ENCODE measurements around the gene TRIM63. TPM values are rescaled to one million over a fixed set of nuclear protein-coding genes. Genes with fewer than 3 reads are reported as not detected.

Gene TRIM63
- total RNA-seq, 4 donors from 2014 or later = 0.21 to 0.98 TPM; not detected in 2

- Histone ChIP-seq H3K27ac (peak overlapping the region in 2 of 4 donors; percentile 54 to 58), H3K27me3 (no peaks in the 10 kb centered on the region), H3K36me3 (no peaks in the 10 kb centered on the region), H3K4me3 (no peak overlapping the region), H3K9me3 (no peaks in the 10 kb centered on the region), H3K4me1 (peaks cover 0 to 44% (median 14%) of the 10 kb centered on the region in 4 donors)
- TF ChIP-seq CTCF (IDR thresholded peaks at IDR 0.05) = no peak
- TF ChIP-seq POLR2A (IDR thresholded peaks at IDR 0.05) = no peak
- TF ChIP-seq EP300 (IDR thresholded peaks at IDR 0.05) = no peak
- WGBS, 2 donors = 76 to 79% methylated on average over 2 of the region's 2 CpGs
- DNase-seq (ENCODE audit: low spot score in 2 of 2) = no peak
These were observed 63.7 kb downstream of the TRIM63 start for GRCh38 chr1:26003756-26004155.

- Histone ChIP-seq H3K27ac (peak overlapping the region in 2 of 4 donors; percentile 58 to 66), H3K4me3 (no peak overlapping the region), H3K36me3 (no peaks in the 10 kb centered on the region), H3K27me3 (no peaks in the 10 kb centered on the region), H3K4me1 (peaks cover 0 to 49% (median 17%) of the 10 kb centered on the region in 4 donors), H3K9me3 (no peaks in the 10 kb centered on the region)
- TF ChIP-seq CTCF (IDR thresholded peaks at IDR 0.05) (no peak), EP300 (IDR thresholded peaks at IDR 0.05) (no peak), POLR2A (IDR thresholded peaks at IDR 0.05) (no peak)
- no peak for DNase-seq (ENCODE audit: low spot score in 2 of 2)
- WGBS, 2 donors = 80 to 84% methylated on average over 4 of the region's 4 CpGs
These were observed 64.2 kb downstream of the TRIM63 start for GRCh38 chr1:26003262-26003661.

Small RNA genes lying within 50 kb of the gene (small RNA-seq; reads per million reads assigned to genes)
- gene RF00283 (not detected), gene RF00492 (not detected)

Other genes with a start within 250 kb of the TRIM63 start
- 10 to 100 TPM; 65.7 to 99.4 (median 77.2) TPM for gene MTFR1L, start 247.7 kb downstream of the TRIM63 start, total RNA-seq
- gene AUNIP, start 208.2 kb downstream of the TRIM63 start, total RNA-seq = not detected
- gene PAQR7, start 191.9 kb downstream of the TRIM63 start, total RNA-seq = 1 to 10 TPM; 5.4 to 8.7 (median 7.5) TPM
- 100 to 1,000 TPM in 2 of 4 donors, 10 to 100 TPM in 2; 79.2 to 140 (median 105) TPM for gene STMN1, start 161.2 kb downstream of the TRIM63 start, total RNA-seq
- gene PAFAH2, start 69.6 kb downstream of the TRIM63 start, total RNA-seq = 10 to 100 TPM in 1 of 4 donors, 1 to 10 TPM in 3; 6.3 to 19.2 (median 9.3) TPM
- 10 to 100 TPM; 30.6 to 44.3 (median 34.6) TPM for gene EXTL1, start 45.9 kb downstream of the TRIM63 start, total RNA-seq
- gene SLC30A2, start 21.5 kb downstream of the TRIM63 start, total RNA-seq = not detected
- 1 to 10 TPM; 5.4 to 9.0 (median 7.1) TPM for gene PDIK1L, start 44.2 kb upstream of the TRIM63 start, total RNA-seq
- 10 to 100 TPM; 11.9 to 22.7 (median 14.2) TPM for gene FAM110D, start 91.4 kb upstream of the TRIM63 start, total RNA-seq
- gene C1orf232, start 101.3 kb upstream of the TRIM63 start, total RNA-seq = not detected
- gene ZNF593, start 102.3 kb upstream of the TRIM63 start, total RNA-seq = 10 to 100 TPM; 24.9 to 46.5 (median 38.2) TPM
- gene ZNF593OS, start 104.2 kb upstream of the TRIM63 start, total RNA-seq = not detected
- 1 to 10 TPM in 3 of 4 donors, not detected in 1; 2.6 to 5.7 (median 4.0) TPM for gene CNKSR1, start 109.9 kb upstream of the TRIM63 start, total RNA-seq
- not detected for gene CATSPER4, start 123.0 kb upstream of the TRIM63 start, total RNA-seq
- gene CEP85, start 166.6 kb upstream of the TRIM63 start, total RNA-seq = 10 to 100 TPM; 14.9 to 23.7 (median 20.0) TPM
- 10 to 100 TPM; 49.6 to 97.2 (median 56.0) TPM for gene SH3BGRL3, start 212.5 kb upstream of the TRIM63 start, total RNA-seq
- 10 to 100 TPM; 13.8 to 48.3 (median 19.7) TPM for gene UBXN11, start 239.0 kb upstream of the TRIM63 start, total RNA-seq